HG03442 (cell line): ENCODE results near the gene LBHD2.
A peak's percentile ranks its signal among the peaks of the same experiment; 100 is the strongest.

Source experiments
- ATAC-seq: cut with Tn5 transposase; IDR thresholded peaks from one replicate; pipeline ENCODE4 v1.9.1; 2021; ENCODE audit warnings: mild to moderate bottlenecking, moderate library complexity; ENCODE audit not compliant: unreplicated experiment

LBHD2 gene

GRCh38 chr14:103090481-103091020 lies 6.5 kb downstream of the LBHD2 start:
- ATAC-seq = no peak

GRCh38 chr14:103091041-103091882 lies 7.3 kb downstream of the LBHD2 start:
- peak; percentile 61 for ATAC-seq

GRCh38 chr14:103091883-103092222 lies 7.8 kb downstream of the LBHD2 start:
- ATAC-seq = no peak

GRCh38 chr14:103093856-103094405 lies 9.9 kb downstream of the LBHD2 start:
- no peak for ATAC-seq

- ATAC-seq = no peak
These were observed 10.6 kb downstream of the LBHD2 start, which contains the start of gene EXOC3L4 for GRCh38 chr14:103094406-103095209. EXOC3L4 (plus strand) TSS chr14:103094725; CDS start chr14:103100220, 5,495 bp downstream.

GRCh38 chr14:103095210-103095778 lies 11.3 kb downstream of the LBHD2 start:
- ATAC-seq = no peak

- ATAC-seq = no peak
These were observed 12.4 kb downstream of the LBHD2 start for GRCh38 chr14:103096387-103096786.

GRCh38 chr14:103097244-103097993 lies 13.4 kb downstream of the LBHD2 start:
- ATAC-seq = no peak

- no peak for ATAC-seq
These were observed 14.3 kb downstream of the LBHD2 start for GRCh38 chr14:103097994-103098957.

GRCh38 chr14:103099081-103099732 lies 15.2 kb downstream of the LBHD2 start:
- no peak for ATAC-seq

- ATAC-seq = no peak
These were observed 15.8 kb downstream of the LBHD2 start for GRCh38 chr14:103099733-103100280.

- ATAC-seq = no peak
These were observed 16.5 kb downstream of the LBHD2 start for GRCh38 chr14:103100281-103101121.

- no peak for ATAC-seq
These were observed 17.4 kb downstream of the LBHD2 start for GRCh38 chr14:103101257-103101962.

GRCh38 chr14:103101963-103102688 lies 18.1 kb downstream of the LBHD2 start:
- ATAC-seq = no peak

GRCh38 chr14:103102689-103103260 lies 18.8 kb downstream of the LBHD2 start:
- ATAC-seq = no peak
